Thoracic aorta (tissue), 2 donors: ENCODE results near the gene P4HA2. TPM values are rescaled to one million over a fixed set of nuclear protein-coding genes. Genes with fewer than 3 reads are reported as not detected.

Experiments
- ATAC-seq: fragments of 150-250 bp; one replicate; pipeline ENCODE4 v1.8.0; 2017; ENCODE audit warnings: low read depth; ENCODE audit not compliant: insufficient number of reproducible peaks, low FRiP score
- DNase-seq: peaks from one replicate; pipeline ENCODE4 v3.0.0-alpha.2; 2020; ENCODE audit warnings: low spot score
- H3K27ac ChIP-seq, 2 donors: fragments of 200-600 bp; sonication (generic); 1 replicate in 1 of 2; 2 replicates in 1 of 2; pipeline ENCODE4 v1.5.1; 2016; ENCODE audit warnings: mild to moderate bottlenecking in 2 of 2, moderate library complexity in 2 of 2
- H3K27me3 ChIP-seq: fragments of 200-600 bp; sonication (generic); replicated peaks from 2 replicates; pipeline ENCODE4 v1.6.0; 2016; ENCODE audit warnings: mild to moderate bottlenecking; ENCODE audit not compliant: insufficient read depth
- H3K36me3 ChIP-seq: fragments of 200-600 bp; sonication (generic); one replicate; pipeline ENCODE4 v1.5.1; 2016
- H3K4me1 ChIP-seq, 2 donors: fragments of 200-600 bp; sonication (generic); 1 replicate in 1 of 2; 2 replicates in 1 of 2; pipeline versions ENCODE4 v1.5.1 to v1.6.0; 2016; ENCODE audit warnings: low read depth in 2 of 2, mild to moderate bottlenecking in 1 of 2; ENCODE audit not compliant: control insufficient read depth in 1 of 2
- H3K4me3 ChIP-seq: fragments of 200-600 bp; sonication (generic); 2 replicates; pipeline ENCODE4 v1.5.1; 2016; ENCODE audit warnings: mild to moderate bottlenecking
- H3K9me3 ChIP-seq: fragments of 200-600 bp; sonication (generic); 2 replicates; pipeline ENCODE4 v1.5.1; 2016
- total RNA-seq, 2 donors: library from RNA; depleted of rRNA; stranded (reverse); fragments of >200 nt; gene quantifications; one replicate each; pipeline versions ENCODE4 v1.1.0 to v1.2.3, GENCODE V29; 2016
- TF ChIP-seq, protein P1 (sequence below): fragments of 200-600 bp; sonication (generic); IDR thresholded peaks from one replicate; pipeline ENCODE4 v1.5.1; 2019; ENCODE audit warnings: antibody characterized with exemption

Gene P4HA2
- total RNA-seq, 2 donors from 2014 or later: 31.3 to 47.7 TPM

DNA sequence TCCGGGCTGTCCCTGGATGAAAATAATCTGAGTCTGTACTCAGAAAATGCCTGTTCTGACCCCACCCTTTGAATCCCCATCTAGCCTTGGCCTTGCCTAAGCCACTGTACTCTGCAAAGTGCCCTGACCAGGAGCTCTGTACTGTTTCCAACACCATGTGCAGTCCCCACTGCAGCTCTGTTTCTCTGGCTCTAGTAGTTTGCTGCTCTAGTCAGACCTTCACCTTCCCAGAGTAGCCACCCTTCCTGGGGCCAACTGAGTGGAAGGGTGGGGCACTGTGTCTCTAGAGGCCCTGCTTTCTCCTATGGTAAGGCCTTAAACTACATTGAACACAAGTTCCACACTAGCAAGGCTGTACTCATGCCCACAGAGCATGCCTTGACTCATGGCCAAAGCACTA is 31.9 kb downstream of the P4HA2 start:
- TF ChIP-seq, protein P1, sequence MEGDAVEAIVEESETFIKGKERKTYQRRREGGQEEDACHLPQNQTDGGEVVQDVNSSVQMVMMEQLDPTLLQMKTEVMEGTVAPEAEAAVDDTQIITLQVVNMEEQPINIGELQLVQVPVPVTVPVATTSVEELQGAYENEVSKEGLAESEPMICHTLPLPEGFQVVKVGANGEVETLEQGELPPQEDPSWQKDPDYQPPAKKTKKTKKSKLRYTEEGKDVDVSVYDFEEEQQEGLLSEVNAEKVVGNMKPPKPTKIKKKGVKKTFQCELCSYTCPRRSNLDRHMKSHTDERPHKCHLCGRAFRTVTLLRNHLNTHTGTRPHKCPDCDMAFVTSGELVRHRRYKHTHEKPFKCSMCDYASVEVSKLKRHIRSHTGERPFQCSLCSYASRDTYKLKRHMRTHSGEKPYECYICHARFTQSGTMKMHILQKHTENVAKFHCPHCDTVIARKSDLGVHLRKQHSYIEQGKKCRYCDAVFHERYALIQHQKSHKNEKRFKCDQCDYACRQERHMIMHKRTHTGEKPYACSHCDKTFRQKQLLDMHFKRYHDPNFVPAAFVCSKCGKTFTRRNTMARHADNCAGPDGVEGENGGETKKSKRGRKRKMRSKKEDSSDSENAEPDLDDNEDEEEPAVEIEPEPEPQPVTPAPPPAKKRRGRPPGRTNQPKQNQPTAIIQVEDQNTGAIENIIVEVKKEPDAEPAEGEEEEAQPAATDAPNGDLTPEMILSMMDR: no peak
- Histone ChIP-seq H3K4me1 (no peaks in the 10 kb centered on the region), H3K27ac (no peak overlapping the region), H3K9me3 (no peaks in the 10 kb centered on the region), H3K4me3 (no peak overlapping the region), H3K27me3 (no peaks in the 10 kb centered on the region), H3K36me3 (peaks cover 35% of the 10 kb centered on the region)
- ATAC-seq (no peak), DNase-seq (no peak)

DNA sequence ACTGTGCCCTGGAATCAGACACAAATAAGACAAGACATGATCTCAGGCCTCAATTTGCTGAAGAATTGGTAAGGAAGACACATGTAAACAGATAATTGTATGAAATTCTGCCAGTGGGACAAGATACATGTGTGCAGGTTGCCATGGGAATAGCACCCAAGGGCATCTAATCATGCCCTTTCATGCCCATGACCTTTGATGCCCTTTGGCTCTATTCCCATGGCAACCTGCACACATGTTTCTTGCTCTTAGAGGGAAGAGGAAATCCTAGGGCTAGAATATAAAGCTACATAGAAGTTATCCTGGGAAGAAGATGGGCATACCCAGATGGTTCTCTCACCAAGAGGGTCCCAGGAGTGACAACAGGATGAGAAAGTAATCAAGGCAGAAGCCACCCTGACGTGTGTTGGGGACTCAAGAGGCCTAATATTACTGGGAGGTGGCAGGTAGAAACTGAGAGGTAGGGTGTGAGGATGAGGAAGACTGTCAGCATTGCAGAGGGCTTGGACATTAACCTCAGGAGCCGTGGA is 34.4 kb downstream of the P4HA2 start:
- DNase-seq (no peak), ATAC-seq (no peak)
- H3K9me3 ChIP-seq: no peaks in the 10 kb centered on the region
- H3K36me3 ChIP-seq: peaks cover 21% of the 10 kb centered on the region
- H3K27me3 ChIP-seq: no peaks in the 10 kb centered on the region
- H3K4me1 ChIP-seq: no peaks in the 10 kb centered on the region
- H3K27ac ChIP-seq: no peak overlapping the region
- TF ChIP-seq, protein P1: no peak
- H3K4me3 ChIP-seq: no peak overlapping the region

DNA sequence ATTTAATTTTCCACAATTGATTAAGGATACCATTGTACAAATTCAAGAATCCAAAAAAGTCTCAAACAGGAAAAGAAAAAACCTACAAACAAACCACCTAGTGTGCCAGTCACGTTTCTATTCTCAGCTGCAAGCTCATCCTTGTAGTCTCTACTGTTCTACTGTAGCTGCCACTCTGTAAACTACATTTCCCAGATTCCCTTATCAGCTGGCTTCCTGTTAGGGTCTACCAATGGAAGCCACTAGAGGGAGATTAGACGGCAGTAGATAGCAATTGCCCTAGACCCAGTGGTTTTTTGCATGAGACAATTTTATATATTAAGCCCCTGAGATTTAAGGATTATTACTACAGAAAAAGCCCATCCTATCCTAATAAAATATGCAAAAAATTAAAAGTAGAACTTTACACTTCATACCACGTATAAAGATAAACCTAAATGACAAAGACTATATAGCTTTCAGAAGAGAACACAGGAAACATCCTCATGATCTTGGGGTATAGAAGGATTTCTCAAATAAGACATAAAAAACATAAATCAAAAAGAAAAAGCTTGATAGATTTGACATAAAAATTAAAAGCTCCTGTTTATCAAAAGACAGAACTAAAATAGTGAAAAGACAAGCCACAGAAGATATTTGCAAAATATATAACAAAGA is 37.4 kb downstream of the P4HA2 start:
- DNase-seq (no peak), ATAC-seq (peak; percentile 90)
- Histone ChIP-seq H3K27me3 (no peaks in the 10 kb centered on the region), H3K27ac (no peak overlapping the region), H3K36me3 (peaks cover 16% of the 10 kb centered on the region), H3K4me1 (no peaks in the 10 kb centered on the region), H3K4me3 (no peak overlapping the region), H3K9me3 (no peaks in the 10 kb centered on the region)
- TF ChIP-seq, protein P1: peak; percentile 68

DNA sequence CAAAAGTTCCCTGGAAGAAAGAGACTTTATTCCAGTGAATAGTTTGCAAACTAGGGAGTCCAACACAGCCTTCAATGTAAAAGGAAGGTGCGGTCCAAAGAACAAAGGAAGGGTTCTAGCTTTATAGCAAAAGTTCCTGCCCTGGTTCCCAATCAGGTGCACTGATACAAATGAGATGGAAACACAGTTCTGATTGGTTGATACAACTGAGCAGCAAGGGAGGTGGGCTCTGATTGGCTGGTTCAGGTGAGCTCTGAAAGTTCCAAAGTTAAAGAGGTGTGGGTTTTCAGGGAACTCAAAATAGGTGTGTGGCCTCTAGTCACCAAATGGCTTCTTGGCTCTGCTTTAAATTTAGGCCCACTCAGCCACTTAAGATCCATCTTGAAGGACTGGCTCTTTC is 43.1 kb downstream of the P4HA2 start:
- no peak for DNase-seq
- Histone ChIP-seq H3K36me3 (no peaks in the 10 kb centered on the region), H3K4me3 (no peak overlapping the region), H3K4me1 (peaks cover 4 to 10% of the 10 kb centered on the region in 2 donors), H3K27ac (no peak overlapping the region), H3K9me3 (no peaks in the 10 kb centered on the region), H3K27me3 (no peaks in the 10 kb centered on the region)
- no peak for ATAC-seq
- TF ChIP-seq, protein P1: no peak

DNA sequence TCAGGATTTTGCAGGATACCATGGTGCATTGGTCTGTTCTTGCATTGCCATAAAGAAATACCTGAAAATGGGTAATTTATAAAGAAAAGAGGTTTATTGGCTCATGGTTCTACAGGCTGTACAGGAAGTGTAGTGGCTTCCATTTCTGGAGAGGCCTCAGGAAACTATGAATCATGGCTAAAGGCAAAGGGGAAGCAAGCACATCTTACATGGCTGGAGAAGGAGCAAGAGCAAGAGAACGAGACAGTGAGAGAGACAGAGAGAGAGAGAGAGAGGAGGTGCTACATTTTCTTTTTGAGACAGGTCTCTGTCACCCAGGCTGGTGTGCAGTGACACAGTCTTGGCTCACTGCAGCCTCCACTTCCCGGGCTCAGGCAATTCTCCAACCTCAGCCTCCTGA is 43.9 kb downstream of the P4HA2 start:
- Histone ChIP-seq H3K4me3 (no peak overlapping the region), H3K4me1 (peaks cover 4 to 10% of the 10 kb centered on the region in 2 donors), H3K9me3 (no peaks in the 10 kb centered on the region), H3K27me3 (no peaks in the 10 kb centered on the region), H3K36me3 (no peaks in the 10 kb centered on the region), H3K27ac (no peak overlapping the region)
- TF ChIP-seq, protein P1: no peak
- DNase-seq (no peak), ATAC-seq (no peak)
